ENCODE measurements around the gene COL4A2. TPM values are rescaled to one million over a fixed set of nuclear protein-coding genes. Genes with fewer than 3 reads are reported as not detected.

The COL4A2 gene
- polyA plus RNA-seq, 4 donors, result 473 to 603 (median 479) TPM

GRCh38 chr13:110464556-110465333 is 157.7 kb downstream of the COL4A2 start:
- DNase-seq (ENCODE audit: low read depth in 4 of 4, low spot score in 3 of 4), result no peak

GRCh38 chr13:110465696-110466095 is 158.6 kb downstream of the COL4A2 start:
- DNase-seq (ENCODE audit: low read depth in 4 of 4, low spot score in 3 of 4), result no peak

GRCh38 chr13:110466266-110466915 is 159.3 kb downstream of the COL4A2 start:
- DNase-seq (ENCODE audit: low read depth in 4 of 4, low spot score in 3 of 4), result no peak

- DNase-seq (ENCODE audit: low read depth in 4 of 4, low spot score in 3 of 4), result no peak
Measured at GRCh38 chr13:110467516-110468110, 160.5 kb downstream of the COL4A2 start.

GRCh38 chr13:110468986-110469495 is 162.0 kb downstream of the COL4A2 start:
- DNase-seq (ENCODE audit: low read depth in 4 of 4, low spot score in 3 of 4), result no peak

GRCh38 chr13:110469597-110469996 is 162.5 kb downstream of the COL4A2 start:
- DNase-seq (ENCODE audit: low read depth in 4 of 4, low spot score in 3 of 4), result no peak

- DNase-seq (ENCODE audit: low read depth in 4 of 4, low spot score in 3 of 4), result no peak
Measured at GRCh38 chr13:110470272-110471009, 163.4 kb downstream of the COL4A2 start.

GRCh38 chr13:110471156-110471832 is 164.2 kb downstream of the COL4A2 start:
- DNase-seq (ENCODE audit: low read depth in 4 of 4, low spot score in 3 of 4), result no peak

GRCh38 chr13:110471833-110472162 is 164.7 kb downstream of the COL4A2 start:
- peak; percentile 31 to 46 (median 38) for DNase-seq (ENCODE audit: low read depth in 4 of 4, low spot score in 3 of 4)

GRCh38 chr13:110472904-110473563 is 165.9 kb downstream of the COL4A2 start:
- no peak for DNase-seq (ENCODE audit: low read depth in 4 of 4, low spot score in 3 of 4)

GRCh38 chr13:110474713-110475112 is 167.6 kb downstream of the COL4A2 start:
- no peak for DNase-seq (ENCODE audit: low read depth in 4 of 4, low spot score in 3 of 4)

GRCh38 chr13:110475117-110475516 is 168.0 kb downstream of the COL4A2 start:
- DNase-seq (ENCODE audit: low read depth in 4 of 4, low spot score in 3 of 4), result no peak

- DNase-seq (ENCODE audit: low read depth in 4 of 4, low spot score in 3 of 4), result no peak
Measured at GRCh38 chr13:110475550-110476219, 168.6 kb downstream of the COL4A2 start.

- no peak for DNase-seq (ENCODE audit: low read depth in 4 of 4, low spot score in 3 of 4)
Measured at GRCh38 chr13:110476220-110476617, 169.1 kb downstream of the COL4A2 start.

GRCh38 chr13:110477706-110478245 is 170.7 kb downstream of the COL4A2 start:
- no peak for DNase-seq (ENCODE audit: low read depth in 4 of 4, low spot score in 3 of 4)

GRCh38 chr13:110478405-110479214 is 171.5 kb downstream of the COL4A2 start:
- no peak for DNase-seq (ENCODE audit: low read depth in 4 of 4, low spot score in 3 of 4)

GRCh38 chr13:110479215-110479545 is 172.1 kb downstream of the COL4A2 start:
- no peak for DNase-seq (ENCODE audit: low read depth in 4 of 4, low spot score in 3 of 4)

GRCh38 chr13:110479648-110480047 is 172.6 kb downstream of the COL4A2 start:
- no peak for DNase-seq (ENCODE audit: low read depth in 4 of 4, low spot score in 3 of 4)

All from right renal pelvis (tissue), 4 donors.